Endodermal cell (in vitro differentiated cells): ENCODE measurements around the gene RGS3. TPM values are rescaled to one million over a fixed set of nuclear protein-coding genes. Genes with fewer than 3 reads are reported as not detected.

Experiments
- DNase-seq: peaks from one replicate; pipeline ENCODE4 v3.0.0-alpha.2; 2017
- H3K27ac ChIP-seq: 2 replicates; pipeline ENCODE4 v1.5.1; 2013; ENCODE audit warnings: mild to moderate bottlenecking, low read depth, low read length, moderate library complexity
- H3K27me3 ChIP-seq: 2 replicates; pipeline ENCODE4 v1.6.1; 2013; ENCODE audit warnings: mild to moderate bottlenecking, low read length, moderate library complexity; ENCODE audit not compliant: insufficient read depth, control insufficient read depth, poor library complexity, severe bottlenecking
- H3K36me3 ChIP-seq: 2 replicates; pipeline ENCODE4 v1.7.0; 2013; ENCODE audit warnings: mild to moderate bottlenecking, low read length, moderate library complexity; ENCODE audit not compliant: control insufficient read depth, insufficient read depth
- H3K4me1 ChIP-seq: one replicate; pipeline ENCODE4 v1.7.0; 2013; ENCODE audit warnings: low read length; ENCODE audit not compliant: control insufficient read depth, insufficient read depth
- H3K4me3 ChIP-seq: 2 replicates; pipeline ENCODE4 v1.5.1; 2013; ENCODE audit warnings: mild to moderate bottlenecking, low read length, moderate library complexity
- H3K9ac ChIP-seq: 2 replicates; pipeline ENCODE4 v1.6.1; 2013; ENCODE audit warnings: mild to moderate bottlenecking, low read length, moderate library complexity; ENCODE audit not compliant: poor library complexity, severe bottlenecking; ENCODE audit errors: extremely low read depth
- H3K9me3 ChIP-seq: 2 replicates; pipeline ENCODE4 v1.6.1; 2013; ENCODE audit warnings: mild to moderate bottlenecking, low read length, moderate library complexity; ENCODE audit not compliant: control insufficient read depth
- H3K27ac Mint-ChIP-seq: 2 replicates; pipeline ENCODE4 v1.8.0; 2020; ENCODE audit warnings: mixed read lengths
- H3K27me3 Mint-ChIP-seq: 2 replicates; pipeline ENCODE4 v1.8.0; 2021; ENCODE audit warnings: mild to moderate bottlenecking, mixed read lengths; ENCODE audit not compliant: insufficient read depth
- H3K36me3 Mint-ChIP-seq: 2 replicates; pipeline ENCODE4 v1.8.0; 2020; ENCODE audit warnings: low read depth, mixed read lengths
- H3K4me1 Mint-ChIP-seq: 2 replicates; pipeline ENCODE4 v1.8.0; 2020; ENCODE audit warnings: mixed read lengths
- H3K4me3 Mint-ChIP-seq: 2 replicates; pipeline ENCODE4 v1.8.0; 2020; ENCODE audit warnings: mild to moderate bottlenecking, moderate library complexity, mixed read lengths
- H3K9me3 Mint-ChIP-seq: 2 replicates; pipeline ENCODE4 v1.8.0; 2020; ENCODE audit warnings: mild to moderate bottlenecking, mixed read lengths
- CTCF ChIP-seq: fragments of 200-600 bp; sonication (generic); conservative IDR thresholded peaks from 2 replicates; pipeline ENCODE4 v1.5.0; 2021; ENCODE audit warnings: antibody characterized with exemption, mild to moderate bottlenecking
- WGBS, 2 experiments: methylation state at CpG; one replicate each; pipeline versions ENCODE4 v1.1.5 to v1.1.7; 2013; ENCODE audit warnings: missing lambda C conversion rate in 2 of 2, mixed read lengths in 1 of 2; ENCODE audit not compliant: insufficient coverage in 1 of 2, insufficient read length in 1 of 2; 5-methylcytosine and 5-hydroxymethylcytosine counted together
- total RNA-seq, 2 donors: library from RNA; stranded (reverse); fragmentation: NEBNext Ultra II Directional in 1 of 2; extraction: Animal tissue kit (Norgen Biotek cat#: 25700) in 1 of 2; gene quantifications; 2 replicates in 1 of 2; 3 replicates in 1 of 2; pipeline ENCODE4 v1.2.1, GENCODE V29; 2021

RGS3 gene
- total RNA-seq, 2 donors from 2014 or later, result 20.7 to 40.3 TPM

DNA sequence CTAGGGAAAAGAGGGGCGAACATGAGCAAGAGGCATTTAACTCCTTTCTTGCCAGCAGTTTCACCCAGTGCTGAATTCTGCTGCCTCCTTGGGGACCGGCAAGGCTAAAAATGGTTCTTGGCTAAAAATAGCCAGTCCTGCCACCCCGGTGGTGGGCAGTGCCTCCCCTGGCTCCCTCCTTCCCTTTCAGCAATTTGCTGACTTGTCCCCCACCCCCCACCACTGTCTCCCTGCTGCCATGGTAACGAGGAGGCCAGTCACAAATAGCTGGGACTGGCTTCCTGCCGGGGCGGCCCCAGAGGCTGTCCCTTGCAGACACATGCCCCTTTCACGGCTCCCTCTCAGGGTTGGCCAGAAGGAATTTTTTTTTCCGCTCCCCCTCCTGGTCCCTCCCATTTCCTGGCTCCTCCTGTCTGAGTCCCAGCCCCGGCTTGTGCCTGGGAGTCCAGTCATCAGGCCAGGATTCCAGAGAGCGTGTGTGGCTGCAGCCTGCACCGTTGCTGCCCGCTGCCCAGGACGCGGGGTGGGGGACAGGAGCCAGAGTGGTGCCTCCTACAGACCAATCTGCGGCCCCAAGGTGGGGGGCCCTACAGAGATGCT, 130.3 kb downstream of the RGS3 start:
- H3K9me3 Mint-ChIP-seq, result no peaks in the 10 kb centered on the region
- Histone ChIP-seq H3K27me3 (no peaks in the 10 kb centered on the region), H3K4me1 (peaks cover 13% of the 10 kb centered on the region), H3K27ac (peak overlapping the region; percentile 57), H3K36me3 (peaks cover 15% of the 10 kb centered on the region), H3K4me3 (peak overlapping the region; percentile 91), H3K9ac (peak overlapping the region; percentile 77), H3K9me3 (no peaks in the 10 kb centered on the region)
- peak; percentile 98 for DNase-seq
- H3K27me3 Mint-ChIP-seq, result no peaks in the 10 kb centered on the region
- peaks cover 20% of the 10 kb centered on the region for H3K36me3 Mint-ChIP-seq
- H3K27ac Mint-ChIP-seq, result peak overlapping the region; percentile 91
- peaks cover 31% of the 10 kb centered on the region for H3K4me1 Mint-ChIP-seq
- TF ChIP-seq CTCF, result peak; percentile 20
- 5 to 6% methylated on average over 8 to 15 of the region's 15 CpGs for WGBS, 2 experiments
- peak overlapping the region; percentile 86 for H3K4me3 Mint-ChIP-seq

GRCh38 chr9:113594484-113595299, 131.2 kb downstream of the RGS3 start:
- peak overlapping the region; percentile 91 for H3K27ac Mint-ChIP-seq
- H3K27me3 Mint-ChIP-seq, result no peaks in the 10 kb centered on the region
- no peak for TF ChIP-seq CTCF
- Histone ChIP-seq H3K4me3 (peak overlapping the region; percentile 91), H3K36me3 (peaks cover 15% of the 10 kb centered on the region), H3K9ac (peak overlapping the region; percentile 77), H3K27ac (peak overlapping the region; percentile 57), H3K9me3 (no peaks in the 10 kb centered on the region), H3K27me3 (no peaks in the 10 kb centered on the region), H3K4me1 (peaks cover 13% of the 10 kb centered on the region)
- H3K4me3 Mint-ChIP-seq, result peak overlapping the region; percentile 86
- H3K36me3 Mint-ChIP-seq, result peaks cover 20% of the 10 kb centered on the region
- no peaks in the 10 kb centered on the region for H3K9me3 Mint-ChIP-seq
- DNase-seq, result no peak
- H3K4me1 Mint-ChIP-seq, result peaks cover 31% of the 10 kb centered on the region
- 56 to 70% methylated on average over 15 to 19 of the region's 19 CpGs for WGBS, 2 experiments

DNA sequence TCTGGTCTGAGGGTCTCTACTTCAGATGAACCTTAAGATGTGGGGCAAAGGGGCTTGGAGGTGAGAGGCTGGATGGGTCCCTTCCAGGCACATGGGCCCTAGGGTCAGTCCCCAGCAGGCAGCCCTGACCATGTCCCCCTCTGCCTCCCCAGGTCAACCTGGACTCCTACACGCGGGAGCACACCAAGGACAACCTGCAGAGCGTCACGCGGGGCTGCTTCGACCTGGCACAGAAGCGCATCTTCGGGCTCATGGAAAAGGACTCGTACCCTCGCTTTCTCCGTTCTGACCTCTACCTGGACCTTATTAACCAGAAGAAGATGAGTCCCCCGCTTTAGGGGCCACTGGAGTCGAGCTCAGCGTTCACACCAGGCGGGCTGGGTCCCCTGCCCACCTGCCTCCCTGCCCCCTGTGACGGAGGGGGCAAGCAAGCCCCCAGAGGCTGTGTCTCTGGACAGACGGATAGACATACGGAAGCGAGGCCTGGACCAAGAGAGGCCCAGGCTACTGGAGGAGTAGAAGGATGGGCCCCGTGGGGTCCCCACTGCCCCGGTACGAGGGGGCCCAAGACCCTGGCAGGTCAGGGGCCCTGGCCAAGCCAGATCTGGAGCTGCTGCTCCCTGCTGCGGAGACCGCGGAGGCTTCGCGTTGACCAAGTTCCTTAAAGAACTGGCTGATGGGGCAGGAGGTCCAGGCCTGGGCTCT, 133.2 kb downstream of the RGS3 start:
- Histone ChIP-seq H3K9me3 (no peaks in the 10 kb centered on the region), H3K4me1 (peaks cover 13% of the 10 kb centered on the region), H3K27me3 (no peaks in the 10 kb centered on the region), H3K4me3 (no peak overlapping the region), H3K9ac (no peak overlapping the region), H3K27ac (no peak overlapping the region), H3K36me3 (peaks cover 15% of the 10 kb centered on the region)
- DNase-seq, result no peak
- peaks cover 20% of the 10 kb centered on the region for H3K36me3 Mint-ChIP-seq
- peaks cover under 1% of the 10 kb centered on the region for H3K27me3 Mint-ChIP-seq
- no peak overlapping the region for H3K4me3 Mint-ChIP-seq
- H3K4me1 Mint-ChIP-seq, result peaks cover 32% of the 10 kb centered on the region
- no peak for TF ChIP-seq CTCF
- H3K9me3 Mint-ChIP-seq, result no peaks in the 10 kb centered on the region
- WGBS, 2 experiments, result 92 to 93% methylated on average over 23 to 27 of the region's 27 CpGs
- H3K27ac Mint-ChIP-seq, result no peak overlapping the region
